GM21526 (cell line): Measurements from ENCODE around the gene MED10.
"Not testable (repeated sequence)": the region's sequence is repeated elsewhere in the genome, so short reads cannot be mapped to it uniquely, and the experiment has no call there.

Experiments
- ATAC-seq: cut with Tn5 transposase; IDR thresholded peaks from one replicate; pipeline ENCODE4 v1.9.1; 2021; ENCODE audit warnings: moderate library complexity; ENCODE audit not compliant: unreplicated experiment, low FRiP score

Gene MED10

DNA sequence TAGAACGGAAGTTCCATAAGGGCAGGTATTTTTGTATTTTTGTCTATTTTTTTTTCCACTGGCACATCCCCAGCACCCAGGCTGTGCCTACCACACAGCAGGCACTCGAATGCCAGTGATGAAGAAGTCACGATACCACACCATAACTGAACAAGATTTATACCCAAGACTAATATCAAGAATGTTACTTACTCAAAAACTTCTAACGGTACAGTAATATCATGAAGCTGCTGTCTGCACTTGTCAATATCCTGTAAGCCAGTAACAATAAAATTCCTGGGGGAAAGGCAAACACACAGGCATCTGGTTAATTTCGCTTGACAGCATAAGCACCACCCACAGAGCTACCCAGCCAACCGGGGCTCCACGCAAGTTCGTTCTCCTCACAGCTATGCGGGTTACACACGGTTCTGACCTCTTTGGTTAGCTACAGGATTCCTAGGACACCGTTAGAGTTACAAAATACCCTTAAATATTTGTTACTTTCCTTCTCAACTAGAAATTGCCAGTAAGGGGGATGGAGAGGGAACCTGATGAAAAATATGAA is 1.3 kb downstream of the MED10 start:
- no peak for ATAC-seq

DNA sequence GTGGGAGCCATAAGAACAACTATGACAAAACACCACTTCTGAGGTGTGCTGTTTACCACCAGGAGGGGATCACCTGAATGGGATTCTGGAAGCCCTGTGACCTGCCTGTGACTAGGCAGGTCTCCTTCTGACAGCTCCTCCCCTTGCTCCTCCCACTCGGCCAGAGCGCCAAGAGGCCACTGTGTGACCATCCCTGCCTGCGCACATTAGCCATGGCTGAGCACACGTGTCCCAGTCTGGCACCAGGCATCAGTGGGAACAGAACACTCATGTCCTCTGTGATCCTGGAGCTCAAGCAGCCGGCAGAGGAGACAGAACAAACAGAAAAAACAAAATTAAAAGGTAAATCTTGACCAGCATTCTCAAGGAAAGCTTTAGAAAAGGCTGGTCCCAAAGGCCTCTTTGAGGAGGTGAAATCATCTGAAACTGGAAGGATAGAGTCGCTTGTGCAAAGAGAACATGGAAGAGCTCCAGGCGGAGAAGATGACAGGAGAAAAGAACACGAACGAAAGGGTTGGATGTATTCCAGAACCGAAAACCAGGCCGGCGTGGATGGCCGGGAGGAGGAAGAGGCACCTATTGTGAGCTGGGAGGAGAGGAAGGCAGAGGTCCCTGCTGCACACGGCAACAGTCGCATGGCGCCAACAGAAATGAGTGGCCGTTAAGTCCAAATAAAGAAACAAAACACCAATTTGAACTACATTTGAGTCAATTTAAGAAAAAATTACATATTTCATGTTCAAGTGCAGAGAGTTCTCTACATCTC is 5.1 kb downstream of the MED10 start:
- ATAC-seq, result no peak

DNA sequence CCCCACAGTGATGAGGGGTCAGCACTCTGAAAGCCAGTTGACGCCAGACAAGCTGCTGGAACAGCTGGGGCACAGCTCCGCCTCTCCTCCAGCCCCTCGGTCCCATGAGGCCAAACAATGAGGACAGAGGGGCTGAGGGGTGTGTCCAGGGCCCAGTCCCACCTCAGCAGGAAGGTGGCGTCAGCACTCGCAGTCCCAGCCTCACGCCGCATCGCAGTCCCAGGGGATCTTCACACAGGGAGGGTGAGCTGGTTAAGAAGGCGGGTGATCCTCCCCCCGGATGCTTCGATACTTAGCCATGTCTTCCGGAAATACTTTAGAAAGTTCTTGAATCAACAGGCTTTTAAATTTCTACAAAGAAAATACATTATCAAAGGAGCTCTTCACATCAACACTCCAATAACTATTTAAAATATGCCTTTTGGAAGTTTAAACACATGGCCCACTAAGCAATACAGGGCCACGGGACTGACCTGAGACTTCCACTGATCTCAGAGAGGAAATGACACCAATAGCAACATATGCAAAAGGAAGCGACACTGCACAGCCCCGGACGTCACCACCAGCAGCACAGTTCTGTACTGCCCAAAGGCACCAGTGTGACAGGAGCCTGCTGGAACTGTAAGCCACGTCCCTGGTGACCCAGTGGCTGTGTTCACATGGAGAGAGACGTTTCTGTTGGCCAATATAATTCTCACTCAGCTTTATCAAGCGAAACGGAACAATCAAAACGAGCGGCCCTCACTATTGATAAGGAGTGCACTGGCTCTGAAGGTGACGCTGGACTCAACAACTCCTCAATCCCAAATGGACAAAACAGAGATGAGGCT is 5.9 kb downstream of the MED10 start:
- ATAC-seq, result no peak

DNA sequence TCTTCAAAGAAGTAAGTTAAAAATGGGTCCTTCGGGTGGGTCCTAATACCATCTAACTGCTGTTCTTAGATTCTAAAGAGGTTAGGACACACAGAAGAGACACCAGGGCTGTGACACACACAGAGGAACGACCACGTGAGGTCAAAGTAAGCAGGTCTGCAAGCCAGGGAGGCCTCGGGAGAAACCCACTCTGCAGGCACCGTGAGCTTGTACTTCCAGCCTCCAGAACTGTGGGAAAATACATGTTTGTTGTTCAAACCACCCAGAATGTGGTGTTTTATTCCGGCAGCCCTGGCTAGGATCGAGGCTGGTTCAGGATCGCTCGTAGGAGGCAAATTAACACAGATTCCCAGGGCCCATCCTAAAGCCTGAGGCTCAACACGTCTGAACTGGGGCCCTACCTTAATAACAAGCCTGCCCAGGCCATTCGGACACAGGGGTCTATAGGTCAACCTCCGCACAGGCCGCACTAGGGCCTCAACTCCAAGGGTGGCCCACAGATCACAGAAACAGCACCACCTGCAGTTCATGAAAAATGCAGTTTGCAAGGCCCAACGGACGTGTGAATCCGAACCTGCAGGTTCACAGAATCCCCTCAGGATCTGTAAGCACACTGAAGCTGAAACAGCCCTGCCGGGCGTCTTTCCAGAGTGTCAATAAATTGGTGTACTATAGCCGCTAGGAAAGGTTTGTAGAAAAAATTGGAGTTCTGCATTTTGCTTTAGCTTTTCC is 7.1 kb downstream of the MED10 start:
- no peak for ATAC-seq

DNA sequence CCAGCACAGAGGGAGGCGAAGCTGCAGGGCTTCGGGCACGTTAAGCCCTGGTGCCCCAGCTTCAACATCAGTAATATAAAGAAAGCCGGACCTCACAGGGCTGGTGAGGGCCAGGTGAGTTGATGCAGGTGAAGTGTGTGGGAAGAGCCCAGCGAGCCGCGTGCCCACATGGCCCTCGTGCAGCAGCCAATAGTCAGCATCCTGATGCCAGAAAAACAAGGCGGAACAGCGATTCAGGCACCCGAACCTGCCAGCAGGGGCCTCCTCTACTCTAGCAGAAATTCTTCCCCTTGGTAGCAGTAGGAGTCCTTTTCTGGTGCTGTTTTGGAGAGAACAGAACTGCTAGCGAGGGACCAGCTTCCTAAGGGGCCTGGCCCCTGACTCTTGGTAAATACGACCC is 7.8 kb downstream of the MED10 start:
- no peak for ATAC-seq

DNA sequence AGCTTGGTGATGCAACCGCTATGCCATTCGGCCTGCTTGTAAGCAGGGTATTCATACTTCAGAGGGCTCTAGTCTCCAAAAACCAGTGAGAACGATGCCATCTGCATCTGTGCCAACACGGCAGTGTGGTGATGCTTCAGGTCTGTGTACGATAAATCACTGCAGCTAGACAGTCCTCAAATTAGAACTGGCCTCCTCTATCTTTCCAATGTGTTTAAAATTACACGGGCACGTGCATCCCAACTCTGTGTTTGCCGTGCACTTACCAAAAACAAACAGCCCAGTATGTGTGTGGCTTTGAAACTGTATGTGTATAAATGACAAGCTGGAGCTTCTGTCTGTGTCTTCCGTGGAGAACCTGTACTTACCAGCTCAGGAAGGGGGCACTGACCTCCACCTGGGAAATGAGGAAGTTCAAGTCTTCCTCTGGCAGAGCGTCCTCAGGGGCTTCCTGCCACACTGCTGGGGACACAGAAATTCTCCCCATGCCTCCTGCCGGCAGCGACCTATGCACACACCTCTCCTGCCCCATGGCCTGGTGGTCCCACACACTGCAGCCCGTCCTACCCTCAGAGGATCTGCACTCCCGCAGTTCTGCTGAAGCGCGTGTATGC is 12.3 kb downstream of the MED10 start:
- ATAC-seq, result no peak

DNA sequence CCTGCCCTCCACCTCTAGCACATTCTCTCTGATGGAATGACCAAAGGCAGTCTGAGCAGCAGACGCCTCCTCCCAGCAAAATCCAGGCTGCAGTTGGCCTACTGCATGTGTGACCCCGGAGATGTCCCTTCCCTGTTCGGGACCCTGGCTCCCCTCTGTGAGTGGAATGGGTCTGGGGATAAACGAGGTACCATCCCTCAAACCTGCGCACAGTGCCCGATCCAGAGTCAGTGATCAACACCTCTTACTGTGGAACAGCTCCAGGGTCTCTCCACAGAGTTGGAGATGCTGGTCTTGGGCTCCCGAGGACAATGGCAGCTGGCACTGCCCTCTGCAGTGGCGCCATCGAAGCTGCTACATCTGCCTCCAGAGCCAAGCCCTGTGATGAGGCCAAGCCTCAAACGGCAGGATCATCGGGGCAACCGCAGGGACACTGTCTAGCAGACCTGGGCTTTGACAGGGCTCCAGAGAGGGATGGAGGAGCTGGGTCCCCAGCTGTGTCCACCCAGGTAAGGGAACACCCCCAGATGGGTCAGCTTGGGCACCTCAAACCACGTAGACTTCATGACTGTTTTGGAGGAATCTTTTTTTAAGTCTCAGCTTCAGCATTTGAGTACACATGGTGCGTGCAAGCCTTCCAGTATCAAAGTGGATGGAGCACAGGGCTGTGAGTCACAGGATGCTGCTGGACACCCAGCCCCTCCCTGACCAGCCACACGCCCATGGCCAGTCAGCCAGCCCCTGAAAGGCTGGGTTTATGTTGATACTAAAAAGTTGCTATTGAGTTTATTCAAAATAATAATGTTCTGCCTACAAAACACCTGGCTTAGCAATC is 13.0 kb downstream of the MED10 start:
- ATAC-seq, result no peak

DNA sequence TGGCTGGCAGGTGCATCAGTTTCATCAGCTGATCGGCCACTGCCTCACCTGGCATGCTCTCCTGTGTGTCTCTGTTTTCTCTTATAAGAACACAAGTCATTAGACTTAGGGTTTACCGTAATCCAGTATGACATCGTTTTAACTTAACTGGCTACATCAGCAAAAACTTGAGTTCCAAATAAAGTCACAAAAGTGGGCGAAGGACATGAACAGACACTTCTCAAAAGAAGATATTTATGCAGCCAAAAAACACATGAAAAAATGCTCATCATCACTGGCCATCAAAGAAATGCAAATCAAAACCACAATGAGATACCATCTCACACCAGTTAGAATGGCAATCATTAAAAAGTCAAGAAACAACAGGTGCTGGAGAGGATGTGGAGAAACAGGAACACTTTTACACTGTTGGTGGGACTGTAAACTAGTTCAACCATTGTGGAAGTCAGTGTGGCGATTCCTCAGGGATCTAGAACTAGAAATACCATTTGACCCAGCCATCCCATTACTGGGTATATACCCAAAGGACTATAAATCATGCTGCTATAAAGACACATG is 14.8 kb downstream of the MED10 start:
- not testable (repeated sequence) for ATAC-seq

DNA sequence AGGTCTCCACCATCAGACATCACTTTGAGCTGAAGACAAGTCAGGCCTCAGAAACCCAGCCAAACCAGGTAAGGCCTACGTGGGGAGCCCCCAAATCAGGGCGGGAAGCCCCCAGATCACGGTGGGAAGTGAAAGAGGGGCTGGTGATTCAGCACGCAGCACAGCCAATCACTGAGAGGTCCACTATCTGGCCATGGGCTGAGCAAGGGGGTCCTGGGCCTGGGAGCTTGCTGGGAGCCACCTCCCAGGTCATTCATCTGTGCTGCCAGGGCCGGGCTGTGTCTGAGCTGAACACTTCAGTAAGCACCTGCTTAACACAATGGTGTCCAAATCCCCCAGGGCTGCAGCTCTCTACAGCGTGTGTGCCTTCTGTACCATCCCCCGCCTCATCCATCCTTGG is 15.5 kb downstream of the MED10 start:
- no peak for ATAC-seq

DNA sequence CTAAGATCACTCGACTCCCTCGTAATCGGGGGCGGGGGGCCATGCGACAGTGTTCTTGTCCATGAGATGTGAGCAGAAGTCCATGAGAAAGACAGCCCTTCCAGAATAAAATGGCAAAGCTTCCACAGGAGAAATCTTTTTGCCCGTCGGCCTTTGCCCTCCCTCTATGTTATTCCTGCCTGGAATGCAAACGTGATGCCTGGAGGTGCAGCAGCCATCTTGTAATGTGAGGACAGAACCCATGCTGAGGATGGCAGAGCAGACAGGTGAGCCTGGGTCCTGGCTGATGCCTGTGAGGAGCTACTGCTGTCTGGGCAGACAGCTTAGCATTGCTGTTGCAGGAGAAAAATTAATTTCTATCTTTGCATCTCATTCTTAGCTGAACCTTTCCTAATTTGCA is 17.2 kb downstream of the MED10 start:
- no peak for ATAC-seq

DNA sequence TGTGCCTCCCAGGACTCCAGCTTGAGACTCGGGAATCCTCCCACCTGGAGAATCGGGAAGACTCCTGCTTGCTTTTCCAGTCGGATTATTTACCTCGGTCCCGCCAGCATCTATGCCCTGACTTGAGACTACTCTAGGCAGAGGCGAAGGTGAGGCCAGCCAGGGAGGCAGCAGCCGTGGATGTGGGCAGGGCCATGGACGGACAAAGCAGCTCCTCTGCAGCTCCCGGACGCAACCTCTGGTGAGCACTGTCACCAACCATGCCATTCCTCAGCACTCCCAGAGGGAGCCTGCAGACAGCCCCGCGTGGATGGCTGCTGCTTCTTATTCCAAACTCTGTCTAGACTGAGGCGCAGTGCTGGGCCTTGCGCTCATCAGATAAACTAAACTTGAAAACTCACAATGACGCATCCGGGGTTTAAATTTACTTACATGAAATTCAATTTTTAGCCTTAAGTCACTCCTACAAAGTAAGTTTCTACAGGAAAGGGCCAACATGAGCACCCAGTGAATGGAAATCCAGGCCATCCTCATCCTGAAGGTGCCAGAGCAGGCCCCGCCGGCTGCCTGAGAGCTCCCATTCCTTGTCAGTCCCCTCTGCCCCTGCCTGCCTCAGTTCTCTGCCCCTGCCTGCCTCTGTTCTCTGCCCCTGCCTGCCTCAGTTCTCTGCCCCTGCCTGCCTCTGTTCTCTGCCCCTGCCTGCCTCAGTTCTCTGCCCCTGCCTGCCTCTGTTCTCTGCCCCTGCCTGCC is 17.8 kb downstream of the MED10 start:
- ATAC-seq, result no peak

DNA sequence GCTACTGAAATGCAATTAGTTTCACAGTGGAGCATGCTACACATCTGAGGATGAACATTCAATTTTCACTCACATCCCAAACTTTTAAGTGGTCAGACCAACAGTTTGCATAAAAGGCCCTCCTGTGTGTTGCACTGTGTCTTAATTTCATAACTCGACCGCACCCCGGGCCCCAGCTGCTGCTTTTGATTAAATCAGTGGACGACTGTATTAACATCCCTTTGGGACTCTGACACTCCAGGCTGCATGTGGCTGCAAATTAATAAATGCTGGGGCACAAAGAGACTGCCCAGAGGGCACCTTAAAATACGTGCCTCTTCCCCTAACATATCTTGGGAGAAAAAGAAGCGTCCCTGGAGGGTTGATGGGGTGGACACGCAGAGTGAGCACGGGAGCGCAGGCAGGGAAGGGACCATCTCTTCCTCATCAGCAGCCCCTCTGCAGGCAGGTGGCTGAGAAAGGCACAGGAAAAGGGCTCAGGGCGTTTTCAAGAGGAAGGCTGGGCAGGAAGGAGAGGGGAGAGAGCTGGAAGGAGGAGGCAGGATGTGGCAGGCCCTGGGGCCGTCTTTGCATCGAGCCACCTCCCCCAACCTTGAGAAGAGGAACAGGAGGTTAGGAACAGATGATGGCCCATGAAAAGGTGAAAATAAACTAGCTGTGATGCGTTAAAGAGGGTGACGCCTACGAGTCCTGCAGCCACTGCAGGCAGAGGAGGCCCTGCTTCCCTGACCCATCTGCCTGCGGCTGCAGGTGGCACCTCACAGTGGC is 18.6 kb downstream of the MED10 start:
- ATAC-seq, result no peak

DNA sequence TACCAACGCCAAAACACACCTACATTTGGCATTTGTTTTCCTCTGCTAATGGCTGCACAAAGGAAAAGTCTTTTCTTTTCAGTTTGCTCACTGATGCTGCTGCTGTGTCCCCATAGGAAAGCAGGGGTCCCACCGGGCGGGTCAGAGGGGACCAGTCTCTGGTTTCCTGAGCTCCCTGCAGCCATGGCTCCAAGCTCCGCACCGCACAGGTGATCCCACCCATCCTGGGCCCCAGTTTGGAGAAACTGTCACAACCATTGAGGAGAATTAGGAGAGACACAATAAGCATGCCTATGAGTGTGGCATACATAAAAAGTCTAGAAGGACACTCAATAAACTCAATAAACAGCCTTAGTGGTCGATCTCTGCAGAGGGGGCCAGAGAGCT is 19.9 kb downstream of the MED10 start:
- no peak for ATAC-seq

DNA sequence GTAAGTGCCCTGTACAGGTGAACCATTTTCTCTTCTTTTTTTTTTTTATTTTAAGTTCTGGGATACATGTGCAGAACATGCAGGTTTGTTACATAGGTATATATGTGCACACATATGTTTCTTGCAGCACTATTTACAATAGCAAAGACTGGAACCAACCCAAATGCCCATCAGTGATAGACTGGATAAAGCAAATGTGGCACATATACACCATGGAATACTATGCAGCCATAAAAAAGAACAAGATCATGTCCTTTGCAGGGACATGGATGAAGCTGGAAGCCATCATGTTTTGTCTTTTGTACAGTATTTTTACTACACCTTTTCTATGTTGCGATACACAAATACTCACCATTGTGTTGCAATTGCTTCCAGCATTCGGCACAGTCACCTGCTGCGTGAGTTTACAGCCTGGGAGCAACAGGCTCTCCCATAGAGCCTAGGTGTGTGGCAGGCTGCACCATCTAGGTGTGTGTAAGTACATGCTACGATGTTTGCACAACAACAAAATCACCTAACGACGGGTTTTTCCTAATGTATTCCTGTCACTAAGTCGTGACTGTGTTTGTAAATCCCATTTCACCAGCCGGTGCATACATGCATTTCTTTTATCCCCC is 20.4 kb downstream of the MED10 start:
- ATAC-seq, result not testable (repeated sequence)

DNA sequence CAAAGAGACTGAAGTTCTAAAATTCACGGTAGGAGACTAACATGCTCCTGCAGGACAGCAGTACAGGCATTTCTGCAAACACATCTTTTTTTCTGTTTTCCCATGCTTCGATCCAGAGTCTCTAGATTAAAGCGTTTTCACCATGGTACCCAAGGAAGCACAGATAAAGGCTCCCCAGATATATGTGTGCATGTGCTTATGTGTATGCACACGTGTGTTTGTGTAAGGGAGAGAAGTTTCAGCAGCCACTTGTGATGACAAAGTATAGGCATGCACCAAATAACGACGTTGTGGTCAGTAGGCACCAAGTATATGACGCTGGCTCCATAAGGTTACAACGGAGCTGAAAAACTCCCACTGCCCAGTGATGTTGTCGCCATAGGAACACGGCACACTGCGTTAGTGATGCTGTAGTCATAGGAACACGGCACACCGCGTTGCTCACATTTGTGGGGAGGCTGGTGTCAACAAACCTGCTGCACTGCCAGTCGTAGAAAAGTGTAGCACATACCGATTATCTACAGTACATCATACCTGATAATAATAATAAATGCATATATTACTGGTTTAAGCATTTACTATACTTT is 21.7 kb downstream of the MED10 start:
- ATAC-seq, result no peak

DNA sequence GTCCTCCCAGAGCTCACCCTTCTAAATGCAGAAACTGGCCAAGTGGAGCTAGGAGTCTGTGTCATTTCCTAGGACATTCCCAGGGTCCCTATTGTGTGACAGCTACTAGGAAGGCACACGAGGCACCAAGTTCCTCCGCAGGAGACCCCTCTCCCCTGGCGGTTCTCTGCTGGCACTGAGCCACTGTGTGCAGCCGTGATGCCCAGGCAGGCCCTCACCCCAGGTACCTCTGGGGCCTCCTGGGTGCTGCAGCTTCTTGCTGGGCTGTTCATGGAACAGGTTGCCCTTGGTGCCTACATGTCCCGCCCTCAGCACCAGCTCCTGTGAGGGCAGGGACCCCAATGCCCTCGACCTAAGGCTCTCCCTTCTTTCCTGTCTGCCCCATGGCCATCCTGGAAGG is 23.1 kb downstream of the MED10 start:
- no peak for ATAC-seq

DNA sequence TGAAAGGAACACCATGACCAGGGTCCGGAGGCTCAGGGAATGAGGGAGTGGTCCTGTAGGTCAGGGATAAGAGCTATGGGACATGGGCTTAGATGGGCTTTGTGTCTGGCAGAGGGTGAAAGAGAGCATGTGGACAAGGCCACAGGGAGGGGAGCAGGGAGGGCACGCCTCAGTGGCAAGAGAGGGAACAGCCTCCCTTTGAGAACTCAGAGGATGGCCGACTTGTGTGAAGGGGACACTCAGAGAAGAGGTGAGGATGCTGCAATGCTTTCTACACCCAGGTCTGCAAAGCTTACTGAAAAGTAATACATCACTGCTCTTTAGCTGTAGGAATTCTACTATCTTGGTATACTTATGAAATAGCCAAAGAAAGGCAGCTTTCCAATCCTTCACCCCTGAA is 23.5 kb downstream of the MED10 start:
- ATAC-seq, result no peak
